ENCODE measurements around the gene NPL. TPM values are rescaled to one million over a fixed set of nuclear protein-coding genes. Genes with fewer than 3 reads are reported as not detected.

NPL gene
- total and polyA plus RNA-seq, 9 of the 15 experiments (the other 6 are each of a cell fraction or from before 2014, with no cell fraction given), result 9.9 to 22.3 (median 14.2) TPM

- TF ChIP-seq SMAD3 (CRISPR knock-in tag; conservative IDR thresholded peaks at IDR 0.05), result no peak
- no peak for TF ChIP-seq COPS2 (conservative IDR thresholded peaks at IDR 0.05)
- no peak for TF ChIP-seq ZNF445 (CRISPR knock-in tag; IDR thresholded peaks at IDR 0.05; ENCODE audit: low read depth)
- peak; percentile 73 for TF ChIP-seq RBM39 (optimal IDR thresholded peaks at IDR 0.05; ENCODE audit: low read depth, low read length)
- peak in 1 of 2 experiments; percentile 79; a peak in 3 of 4 replicates for TF ChIP-seq MLLT1 (IDR thresholded peaks at IDR 0.05)
- TF ChIP-seq PML (IDR thresholded peaks at IDR 0.05; ENCODE audit: low read length), result peak; percentile 91
- peak in 1 of 2 experiments; percentile 28; a peak in 2 of 4 replicates for TF ChIP-seq KDM4B (IDR thresholded peaks at IDR 0.05; ENCODE audit: borderline replicate concordance in 2 of 2, low read depth in 1 of 2)
- TF ChIP-seq, protein P1, sequence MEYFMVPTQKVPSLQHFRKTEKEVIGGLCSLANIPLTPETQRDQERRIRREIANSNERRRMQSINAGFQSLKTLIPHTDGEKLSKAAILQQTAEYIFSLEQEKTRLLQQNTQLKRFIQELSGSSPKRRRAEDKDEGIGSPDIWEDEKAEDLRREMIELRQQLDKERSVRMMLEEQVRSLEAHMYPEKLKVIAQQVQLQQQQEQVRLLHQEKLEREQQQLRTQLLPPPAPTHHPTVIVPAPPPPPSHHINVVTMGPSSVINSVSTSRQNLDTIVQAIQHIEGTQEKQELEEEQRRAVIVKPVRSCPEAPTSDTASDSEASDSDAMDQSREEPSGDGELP (CRISPR knock-in tag; IDR thresholded peaks at IDR 0.05; ENCODE audit: borderline replicate concordance), result peak; percentile 80
- TF ChIP-seq, protein P2, sequence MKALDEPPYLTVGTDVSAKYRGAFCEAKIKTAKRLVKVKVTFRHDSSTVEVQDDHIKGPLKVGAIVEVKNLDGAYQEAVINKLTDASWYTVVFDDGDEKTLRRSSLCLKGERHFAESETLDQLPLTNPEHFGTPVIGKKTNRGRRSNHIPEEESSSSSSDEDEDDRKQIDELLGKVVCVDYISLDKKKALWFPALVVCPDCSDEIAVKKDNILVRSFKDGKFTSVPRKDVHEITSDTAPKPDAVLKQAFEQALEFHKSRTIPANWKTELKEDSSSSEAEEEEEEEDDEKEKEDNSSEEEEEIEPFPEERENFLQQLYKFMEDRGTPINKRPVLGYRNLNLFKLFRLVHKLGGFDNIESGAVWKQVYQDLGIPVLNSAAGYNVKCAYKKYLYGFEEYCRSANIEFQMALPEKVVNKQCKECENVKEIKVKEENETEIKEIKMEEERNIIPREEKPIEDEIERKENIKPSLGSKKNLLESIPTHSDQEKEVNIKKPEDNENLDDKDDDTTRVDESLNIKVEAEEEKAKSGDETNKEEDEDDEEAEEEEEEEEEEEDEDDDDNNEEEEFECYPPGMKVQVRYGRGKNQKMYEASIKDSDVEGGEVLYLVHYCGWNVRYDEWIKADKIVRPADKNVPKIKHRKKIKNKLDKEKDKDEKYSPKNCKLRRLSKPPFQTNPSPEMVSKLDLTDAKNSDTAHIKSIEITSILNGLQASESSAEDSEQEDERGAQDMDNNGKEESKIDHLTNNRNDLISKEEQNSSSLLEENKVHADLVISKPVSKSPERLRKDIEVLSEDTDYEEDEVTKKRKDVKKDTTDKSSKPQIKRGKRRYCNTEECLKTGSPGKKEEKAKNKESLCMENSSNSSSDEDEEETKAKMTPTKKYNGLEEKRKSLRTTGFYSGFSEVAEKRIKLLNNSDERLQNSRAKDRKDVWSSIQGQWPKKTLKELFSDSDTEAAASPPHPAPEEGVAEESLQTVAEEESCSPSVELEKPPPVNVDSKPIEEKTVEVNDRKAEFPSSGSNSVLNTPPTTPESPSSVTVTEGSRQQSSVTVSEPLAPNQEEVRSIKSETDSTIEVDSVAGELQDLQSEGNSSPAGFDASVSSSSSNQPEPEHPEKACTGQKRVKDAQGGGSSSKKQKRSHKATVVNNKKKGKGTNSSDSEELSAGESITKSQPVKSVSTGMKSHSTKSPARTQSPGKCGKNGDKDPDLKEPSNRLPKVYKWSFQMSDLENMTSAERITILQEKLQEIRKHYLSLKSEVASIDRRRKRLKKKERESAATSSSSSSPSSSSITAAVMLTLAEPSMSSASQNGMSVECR (CRISPR knock-in tag; IDR thresholded peaks at IDR 0.05), result peak; percentile 78
- no peak for TF ChIP-seq ZNF395 (CRISPR knock-in tag; IDR thresholded peaks at IDR 0.05)
- TF ChIP-seq BHLHE40 (IDR thresholded peaks at IDR 0.05; ENCODE audit: low read length), result peak; percentile 62
- TF ChIP-seq MECOM (CRISPR knock-in tag; IDR thresholded peaks at IDR 0.05), result no peak
- TF ChIP-seq, protein P3, sequence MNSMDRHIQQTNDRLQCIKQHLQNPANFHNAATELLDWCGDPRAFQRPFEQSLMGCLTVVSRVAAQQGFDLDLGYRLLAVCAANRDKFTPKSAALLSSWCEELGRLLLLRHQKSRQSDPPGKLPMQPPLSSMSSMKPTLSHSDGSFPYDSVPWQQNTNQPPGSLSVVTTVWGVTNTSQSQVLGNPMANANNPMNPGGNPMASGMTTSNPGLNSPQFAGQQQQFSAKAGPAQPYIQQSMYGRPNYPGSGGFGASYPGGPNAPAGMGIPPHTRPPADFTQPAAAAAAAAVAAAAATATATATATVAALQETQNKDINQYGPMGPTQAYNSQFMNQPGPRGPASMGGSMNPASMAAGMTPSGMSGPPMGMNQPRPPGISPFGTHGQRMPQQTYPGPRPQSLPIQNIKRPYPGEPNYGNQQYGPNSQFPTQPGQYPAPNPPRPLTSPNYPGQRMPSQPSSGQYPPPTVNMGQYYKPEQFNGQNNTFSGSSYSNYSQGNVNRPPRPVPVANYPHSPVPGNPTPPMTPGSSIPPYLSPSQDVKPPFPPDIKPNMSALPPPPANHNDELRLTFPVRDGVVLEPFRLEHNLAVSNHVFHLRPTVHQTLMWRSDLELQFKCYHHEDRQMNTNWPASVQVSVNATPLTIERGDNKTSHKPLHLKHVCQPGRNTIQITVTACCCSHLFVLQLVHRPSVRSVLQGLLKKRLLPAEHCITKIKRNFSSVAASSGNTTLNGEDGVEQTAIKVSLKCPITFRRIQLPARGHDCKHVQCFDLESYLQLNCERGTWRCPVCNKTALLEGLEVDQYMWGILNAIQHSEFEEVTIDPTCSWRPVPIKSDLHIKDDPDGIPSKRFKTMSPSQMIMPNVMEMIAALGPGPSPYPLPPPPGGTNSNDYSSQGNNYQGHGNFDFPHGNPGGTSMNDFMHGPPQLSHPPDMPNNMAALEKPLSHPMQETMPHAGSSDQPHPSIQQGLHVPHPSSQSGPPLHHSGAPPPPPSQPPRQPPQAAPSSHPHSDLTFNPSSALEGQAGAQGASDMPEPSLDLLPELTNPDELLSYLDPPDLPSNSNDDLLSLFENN (IDR thresholded peaks at IDR 0.05; ENCODE audit: low read depth in 2 of 2, low read length in 2 of 2), result peak in 1 of 2 experiments; percentile 79; a peak in 2 of 4 replicates
- TF ChIP-seq ZNF146 (CRISPR knock-in tag; IDR thresholded peaks at IDR 0.05; ENCODE audit: unreplicated experiment), result no peak
Observed at GRCh38 chr1:182839209-182840066, 49.9 kb downstream of the NPL start, which contains the start of gene DHX9 (continued).

All from K562 (cell line).